ENCODE results near the gene PTPRZ1. TPM values are rescaled to one million over a fixed set of nuclear protein-coding genes. Genes with fewer than 3 reads are reported as not detected.

PTPRZ1 gene
- total and polyA plus RNA-seq, 2 of the 4 experiments (the other 2 are of a cell fraction), result not detected

GRCh38 chr7:121953164-121953563 is 80.2 kb downstream of the PTPRZ1 start:
- no peaks in the 10 kb centered on the region for H3K36me3 ChIP-seq (ENCODE audit: control insufficient read depth, insufficient read depth, low read length)
- H3K4me2 ChIP-seq (ENCODE audit: low read depth, low read length), result no peak overlapping the region
- H3K56ac ChIP-seq (ENCODE audit: extremely low read depth, insufficient read depth, low read length), result no peak overlapping the region
- ATAC-seq (ENCODE audit: low read depth), result no peak
- no peak overlapping the region for H4K5ac ChIP-seq (ENCODE audit: low read depth, low read length)
- ChIA-PET POLR2A (ENCODE audit: unreplicated experiment) (no interaction called here), CTCF (no interaction called here)
- no peaks in the 10 kb centered on the region for H3K9me1 ChIP-seq (ENCODE audit: insufficient read depth, low read length)
- H4K20me1 ChIP-seq (ENCODE audit: insufficient read depth, low read length), result no peaks in the 10 kb centered on the region
- no peak overlapping the region for H3K9ac ChIP-seq (ENCODE audit: low read depth, low read length)
- H3K79me1 ChIP-seq (ENCODE audit: low read depth in 1 of 2, low read length in 2 of 2), result no peaks in the 10 kb centered on the region
- in situ Hi-C loops (cut with MboI; ENCODE audit: low sequenced_read_pairs), result no loop called here
- H4K91ac ChIP-seq (ENCODE audit: insufficient read depth, low read depth, low read length), result no peak overlapping the region
- no peaks in the 10 kb centered on the region for H3K27me3 ChIP-seq (ENCODE audit: control insufficient read depth, insufficient read depth, low read length)
- no peak for TF ChIP-seq BHLHE40 (IDR thresholded peaks at IDR 0.05; ENCODE audit: low read depth, low read length)
- peak; percentile 49; the same call in 1 of the 2 replicates for TF ChIP-seq CEBPB (IDR thresholded peaks at IDR 0.05; ENCODE audit: low read depth, low read length)
- no peak for TF ChIP-seq ELK1 (IDR thresholded peaks at IDR 0.05; ENCODE audit: borderline replicate concordance, low read depth, low read length)
- no peak for TF ChIP-seq RAD21 (IDR thresholded peaks at IDR 0.05; ENCODE audit: low read length)
- TF ChIP-seq CTCF (conservative IDR thresholded peaks at IDR 0.05; ENCODE audit: low read depth, low read length), result no peak
- no peaks in the 10 kb centered on the region for H3K9me3 ChIP-seq (ENCODE audit: control insufficient read depth, insufficient read depth, low read length)
- DNase-seq, result no peak
- no peaks in the 10 kb centered on the region; the same call in 1 of the 2 replicates for H3K4me1 ChIP-seq (ENCODE audit: control insufficient read depth, insufficient read depth, low read length)
- H3K23ac ChIP-seq (ENCODE audit: low read depth, low read length), result no peak overlapping the region
- no peak overlapping the region for H2BK120ac ChIP-seq (ENCODE audit: low read depth, low read length)
- H3K4me3 ChIP-seq (ENCODE audit: insufficient read depth, low read depth, low read length), result no peak overlapping the region
- H4K8ac ChIP-seq (ENCODE audit: low read depth in 2 of 2, low read length in 2 of 2), result no peak overlapping the region
- no peak overlapping the region for H2AK5ac ChIP-seq (ENCODE audit: low read depth, low read length)
- no peak overlapping the region for H2BK5ac ChIP-seq (ENCODE audit: low read depth, low read length, poor library complexity, severe bottlenecking)
- no peak overlapping the region for H2AK9ac ChIP-seq (replicated peaks; ENCODE audit: low read depth, low read length, poor library complexity)
- no peak overlapping the region for H3K14ac ChIP-seq (replicated peaks; ENCODE audit: low read depth, low read length)
- BruUV-seq (replicated peaks), result no TSS peak
- no peak overlapping the region for H2BK15ac ChIP-seq (ENCODE audit: low read depth, low read length)
- H2AFZ ChIP-seq (replicated peaks; ENCODE audit: low read length, poor library complexity), result no peak overlapping the region
- intact Hi-C loops (cut with micrococcal nuclease), result no loop called here
- dilution Hi-C loops (cut with HindIII; ENCODE audit: low sequenced_read_pairs, unreplicated experiment), result no loop called here
- H3K27ac ChIP-seq (ENCODE audit: insufficient read depth, low read length), result no peak overlapping the region
- no peak overlapping the region for H3K4ac ChIP-seq (ENCODE audit: low read depth, low read length)
- no peak overlapping the region for H3K18ac ChIP-seq (ENCODE audit: low read depth, low read length)
- no peak overlapping the region for H2BK20ac ChIP-seq (ENCODE audit: low read depth, low read length)
